GM12878 (cell line): Measurements from ENCODE around the gene ICAM4. TPM values are rescaled to one million over a fixed set of nuclear protein-coding genes. Genes with fewer than 3 reads are reported as not detected.
A peak's percentile ranks its signal among the peaks of the same experiment; 100 is the strongest.

Experiments used
- ATAC-seq: fragments of 200-7000 bp; cut with Tn5 transposase; 3 replicates; pipeline ENCODE4 v1.9.1; 2020; ENCODE audit warnings: mild to moderate bottlenecking, moderate library complexity
- BruUV-seq: library from RNA; stranded (reverse); fragments of 400-500 nt; replicated peaks from 2 replicates; lab custom pipeline; 2021; lab: Mats Ljungman, UMichigan
- CTCF ChIA-PET: fragments of 300-600 bp; sonication (Branson Sonifier 250); formaldehyde crosslinking; extraction: SDS; loops from one replicate; lab custom pipeline; 2021; ENCODE audit warnings: inconsistent platforms; lab: Yijun Ruan, JAX
- POLR2A ChIA-PET: fragments of 350-600 bp; formaldehyde crosslinking; extraction: SDS; loops from one replicate; lab custom pipeline; 2021; ENCODE audit warnings: inconsistent platforms; lab: Charles Lee
- RAD21 ChIA-PET: fragments of 300-600 bp; sonication (Branson Sonifier 250); formaldehyde crosslinking; loops from one replicate; lab custom pipeline; 2023; ENCODE audit warnings: antibody characterized with exemption; ENCODE audit not compliant: unreplicated experiment; lab: Charles Lee
- SMC1A ChIA-PET: fragments of 300-600 bp; sonication (Branson Sonifier 250); formaldehyde crosslinking; loops from one replicate; lab custom pipeline; 2023; ENCODE audit not compliant: unreplicated experiment, uncharacterized antibody; lab: Charles Lee
- DNase-seq: peaks from one replicate; pipeline ENCODE4 v3.0.0-alpha.2; 2011; ENCODE audit warnings: low read depth, low spot score
- FAIRE-seq: peaks from 3 replicates; lab custom pipeline; 2011; peaks lifted over from hg19 to GRCh38; lab: Jason Lieb, UNC
- H2AFZ ChIP-seq: 2 replicates; pipeline ENCODE4 v1.6.0; 2011; ENCODE audit warnings: low read depth, low read length, control low read depth; ENCODE audit not compliant: control insufficient read depth
- H3K27ac ChIP-seq: 2 replicates; pipeline ENCODE4 v1.5.1; 2011; ENCODE audit warnings: control low read depth; ENCODE audit not compliant: control insufficient read depth, insufficient read depth
- H3K27me3 ChIP-seq, 2 experiments: replicated peaks in 1 of 2; 2 replicates each; pipeline versions ENCODE4 v1.6.0 to v1.6.1; 2011; ENCODE audit warnings: low read length in 1 of 2; ENCODE audit not compliant: control insufficient read depth in 2 of 2, insufficient read depth in 2 of 2
- H3K36me3 ChIP-seq, 2 experiments: 2 replicates each; pipeline ENCODE4 v1.5.1; 2011; ENCODE audit warnings: low read length in 1 of 2; ENCODE audit not compliant: control insufficient read depth in 2 of 2, insufficient read depth in 2 of 2
- H3K4me1 ChIP-seq: 2 replicates; pipeline ENCODE4 v1.6.1; 2011; ENCODE audit warnings: mild to moderate bottlenecking, low read length, moderate library complexity, mixed read lengths; ENCODE audit not compliant: control insufficient read depth, insufficient read depth
- H3K4me2 ChIP-seq: 2 replicates; pipeline ENCODE4 v1.6.0; 2011; ENCODE audit warnings: control low read depth; ENCODE audit not compliant: control insufficient read depth, insufficient read depth
- H3K4me3 ChIP-seq: fragments of 200-600 bp; sonication (generic); 2 replicates; pipeline ENCODE4 v1.5.1; 2016
- H3K79me2 ChIP-seq: 2 replicates; pipeline ENCODE4 v1.6.0; 2011; ENCODE audit warnings: low read length; ENCODE audit not compliant: control insufficient read depth, insufficient read depth
- H3K9ac ChIP-seq: 2 replicates; pipeline ENCODE4 v1.8.0; 2011; ENCODE audit warnings: low read length, control low read depth, mixed read lengths; ENCODE audit not compliant: control insufficient read depth, insufficient read depth
- H3K9me3 ChIP-seq: replicated peaks from 3 replicates; pipeline ENCODE4 v1.5.1; 2011; ENCODE audit warnings: mild to moderate bottlenecking, low read length; ENCODE audit not compliant: control insufficient read depth, insufficient read depth
- H4K20me1 ChIP-seq: 2 replicates; pipeline ENCODE4 v1.6.0; 2011; ENCODE audit not compliant: control insufficient read depth, insufficient read depth
- BRCA1 ChIP-seq: IDR thresholded peaks from 2 replicates; pipeline ENCODE4 v1.6.1; 2011; ENCODE audit warnings: low read depth, low read length, improper control_type of control experiment
- CBFB ChIP-seq: IDR thresholded peaks from 2 replicates; pipeline ENCODE4 v1.6.1; 2016; ENCODE audit warnings: antibody characterized with exemption, low read depth
- EGR1 ChIP-seq, 2 experiments: IDR thresholded peaks; 1 replicate in 1 of 2; 2 replicates in 1 of 2; pipeline ENCODE4 v1.6.1; 2011 to 2012; ENCODE audit warnings: low read depth in 2 of 2, low read length in 2 of 2, borderline replicate concordance in 1 of 2, mild to moderate bottlenecking in 1 of 2, moderate library complexity in 1 of 2
- HDAC2 ChIP-seq: fragments of 200-600 bp; sonication (generic); IDR thresholded peaks from 2 replicates; pipeline ENCODE4 v1.6.1; 2017
- HDGF ChIP-seq: fragments of 450-650 bp; IDR thresholded peaks from 2 replicates; pipeline ENCODE4 v1.6.1; 2016; ENCODE audit warnings: antibody characterized with exemption
- JUNB ChIP-seq: IDR thresholded peaks from 2 replicates; pipeline ENCODE4 v1.6.1; 2016; ENCODE audit warnings: antibody characterized with exemption, mild to moderate bottlenecking
- JUND ChIP-seq: IDR thresholded peaks from 2 replicates; pipeline ENCODE4 v1.6.1; 2012; ENCODE audit warnings: low read depth, mild to moderate bottlenecking, low read length, improper control_type of control experiment, moderate library complexity
- LARP7 ChIP-seq: fragments of 450-650 bp; IDR thresholded peaks from 2 replicates; pipeline ENCODE4 v1.6.1; 2017; ENCODE audit warnings: mild to moderate bottlenecking
- MEF2A ChIP-seq: IDR thresholded peaks from 2 replicates; pipeline ENCODE4 v1.6.1; 2011; ENCODE audit warnings: low read depth, mild to moderate bottlenecking, low read length, moderate library complexity; ENCODE audit not compliant: insufficient read depth
- NFYB ChIP-seq: IDR thresholded peaks from 2 replicates; pipeline ENCODE4 v1.6.1; 2011; ENCODE audit warnings: low read depth, mild to moderate bottlenecking, low read length, improper control_type of control experiment, moderate library complexity; ENCODE audit not compliant: insufficient read depth
- NR2F1 ChIP-seq: fragments of 450-650 bp; conservative IDR thresholded peaks from 2 replicates; pipeline ENCODE4 v1.6.1; 2017; ENCODE audit warnings: mild to moderate bottlenecking
- PKNOX1 ChIP-seq: fragments of 450-650 bp; IDR thresholded peaks from 2 replicates; pipeline ENCODE4 v1.6.1; 2016; ENCODE audit warnings: mild to moderate bottlenecking
- POLR2AphosphoS5 ChIP-seq: IDR thresholded peaks from 2 replicates; pipeline ENCODE4 v1.6.1; 2011; ENCODE audit warnings: mild to moderate bottlenecking, low read length, inconsistent platforms
- RCOR1 ChIP-seq: conservative IDR thresholded peaks from 2 replicates; pipeline ENCODE4 v1.6.1; 2012; ENCODE audit warnings: low read depth, low read length, improper control_type of control experiment
- RELB ChIP-seq: fragments of 450-650 bp; IDR thresholded peaks from 2 replicates; pipeline ENCODE4 v1.6.1; 2017; ENCODE audit warnings: low read depth, mild to moderate bottlenecking, moderate library complexity
- SP1 ChIP-seq: IDR thresholded peaks from one replicate; pipeline ENCODE4 v1.6.1; 2011; ENCODE audit warnings: low read depth, low read length
- SUPT20H ChIP-seq: IDR thresholded peaks from 2 replicates; pipeline ENCODE4 v1.6.1; 2011; ENCODE audit warnings: low read depth, mild to moderate bottlenecking, low read length, moderate library complexity, borderline replicate concordance; ENCODE audit not compliant: control insufficient read depth
- TCF12 ChIP-seq: IDR thresholded peaks from 2 replicates; pipeline ENCODE4 v1.6.1; 2011; ENCODE audit warnings: low read depth, mild to moderate bottlenecking, low read length
- ZBED1 ChIP-seq: IDR thresholded peaks from 2 replicates; pipeline ENCODE4 v1.6.1; 2016; ENCODE audit warnings: borderline replicate concordance
- ZNF384 ChIP-seq: IDR thresholded peaks from 2 replicates; pipeline ENCODE4 v1.6.1; 2012; ENCODE audit warnings: low read depth, mild to moderate bottlenecking, low read length, improper control_type of control experiment, borderline replicate concordance
- WGBS: methylation state at CpG from one replicate; pipeline ENCODE4 v1.1.6; 2016; ENCODE audit warnings: low lambda C conversion rate; ENCODE audit not compliant: insufficient replicate concordance, insufficient coverage; ENCODE audit errors: missing lambda C conversion rate; 5-methylcytosine and 5-hydroxymethylcytosine counted together
- in situ Hi-C: fragments of 300-500 bp; cut with MboI; formaldehyde crosslinking; loops from 9 replicates; pipeline ENCODE4 v1.14.3; 2018; ENCODE audit warnings: mixed read lengths
- intact Hi-C: fragments of 100-400 bp; cut with micrococcal nuclease; formaldehyde crosslinking; loops from one replicate; pipeline ENCODE4 v1.14.2; 2022; ENCODE audit not compliant: unreplicated experiment
- polyA plus RNA-seq, 11 experiments: library from polyadenylated mRNA; depleted of rRNA in 4 of 11; unstranded in 6 of 11; stranded (reverse) in 5 of 11; fragments of >200 nt; fragmentation: Nextera tagmentation in 4 of 11; fragmentation: Illumina TruSeq in 1 of 11; extraction: Ambion mirVana in 4 of 11; extraction: Trizol in 1 of 11; gene quantifications; 1 replicate in 1 of 11; 2 replicates in 10 of 11; pipeline versions ENCODE4 v1.2.1 to v1.2.3, GENCODE V29; 2011 to 2016; ENCODE audit warnings: inconsistent platforms in 2 of 11, missing spikeins in 2 of 11, low read depth in 1 of 11
- total RNA-seq, 4 experiments: library from RNA; depleted of rRNA in 3 of 4; stranded (reverse); fragments of >200 nt in 3 of 4; fragmentation: Illumina TruSeq in 1 of 4; extraction: Trizol in 1 of 4; gene quantifications; 2 replicates each; pipeline versions ENCODE4 v1.2.1 to v1.2.3, GENCODE V29; 2013 to 2021
- TF ChIP-seq, protein P1 (sequence below): IDR thresholded peaks from 2 replicates; pipeline ENCODE4 v1.6.1; 2011; ENCODE audit warnings: mild to moderate bottlenecking, low read depth, low read length, moderate library complexity; ENCODE audit not compliant: insufficient replicate concordance

The ICAM4 gene
- total and polyA plus RNA-seq, 10 of the 15 experiments (the other 5 are each of a cell fraction or from before 2014, with no cell fraction given) = 0.31 to 5.1 (median 1.7) TPM

DNA sequence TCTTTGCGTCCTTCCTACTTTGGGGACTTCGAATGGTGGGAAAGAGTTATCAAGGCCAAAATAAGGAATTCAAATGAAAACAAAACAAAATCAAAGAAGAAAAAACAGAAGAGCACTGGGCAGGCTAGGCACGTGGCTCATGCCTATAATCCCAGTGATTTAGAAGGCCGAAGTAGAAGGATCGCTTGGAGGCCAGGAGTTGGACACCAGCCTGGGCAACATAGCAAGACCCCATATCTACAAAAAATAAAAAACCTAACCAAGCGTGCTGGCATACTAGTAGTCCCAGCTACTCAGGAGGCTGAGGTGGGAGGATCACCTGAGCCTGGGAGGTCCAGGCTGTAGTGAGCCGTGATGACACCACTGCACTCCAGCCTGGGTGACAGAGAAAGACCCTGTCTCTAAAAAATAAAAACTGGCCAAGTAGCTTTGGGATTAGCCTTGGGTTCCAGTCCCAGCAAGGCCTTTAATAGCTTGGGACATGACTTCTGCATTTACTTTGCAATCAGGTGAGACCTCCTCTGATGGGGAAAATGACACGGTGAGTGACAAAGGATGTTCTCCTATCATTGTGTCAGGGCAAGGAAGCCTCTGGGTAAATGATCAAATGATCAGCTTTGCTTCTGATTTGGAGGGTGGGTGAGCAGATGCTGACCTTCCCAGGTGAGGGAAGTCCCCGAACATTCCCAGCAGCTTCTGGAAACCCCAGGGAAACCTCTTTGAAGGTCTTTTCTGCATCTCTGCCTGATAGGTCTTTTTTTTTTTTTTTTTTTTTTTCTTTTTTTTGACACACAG lies 8.8 kb upstream of the ICAM4 start:
- H3K9ac ChIP-seq = no peak overlapping the region; the same call in 1 of the 2 replicates
- peaks cover 17 to 19% of the 10 kb centered on the region in 2 experiments; a peak in 3 of 4 replicates for H3K36me3 ChIP-seq
- H3K27me3 ChIP-seq = no peaks in the 10 kb centered on the region
- SMC1A ChIA-PET = interaction anchor here (0.5 to 3.1 kb wide), 6 partner anchors 9 to 322 kb away, joined by 3 to 17 read pairs (median 4); partner anchors contain the start of genes ICAM4 and ICAM5
- H2AFZ ChIP-seq = no peak overlapping the region
- intact Hi-C loops = no loop called here
- no peak overlapping the region for H3K27ac ChIP-seq
- ATAC-seq = peak; percentile 5; the same call in 1 of the 3 replicates
- H3K79me2 ChIP-seq = peaks cover 49% of the 10 kb centered on the region
- no peak for FAIRE-seq
- CTCF ChIA-PET = interaction anchor here (1.0 to 2.8 kb wide), 4 partner anchors 11 to 113 kb away, joined by 4 to 11 read pairs (median 6); partner anchors contain the start of gene ICAM5
- no peaks in the 10 kb centered on the region; the same call in 1 of the 2 replicates for H3K4me1 ChIP-seq
- peak overlapping the region; percentile 53 for H3K4me3 ChIP-seq
- no peaks in the 10 kb centered on the region for H3K9me3 ChIP-seq
- H3K4me2 ChIP-seq = peak overlapping the region; percentile 44
- POLR2A ChIA-PET = interaction anchor here (0.6 to 1.8 kb wide), 4 partner anchors 9 to 211 kb away, joined by 3 to 12 read pairs (median 4); partner anchors contain the start of genes ICAM4 and ICAM5
- in situ Hi-C loops = no loop called here
- WGBS = 78% methylated on average over 9 of the region's 9 CpGs
- RAD21 ChIA-PET = interaction anchor here (0.6 to 1.0 kb wide), 3 partner anchors 12 to 37 kb away, joined by 3 read pairs; partner anchors contain the start of gene ICAM5
- peaks cover 4% of the 10 kb centered on the region; the same call in 1 of the 2 replicates for H4K20me1 ChIP-seq
- DNase-seq = no peak
- BruUV-seq = TSS peak; percentile 40
- 0 out of 2 replicates have a peak, but pooled peaks have one; percentile 28 for TF ChIP-seq NFYB
- TF ChIP-seq, protein P1, sequence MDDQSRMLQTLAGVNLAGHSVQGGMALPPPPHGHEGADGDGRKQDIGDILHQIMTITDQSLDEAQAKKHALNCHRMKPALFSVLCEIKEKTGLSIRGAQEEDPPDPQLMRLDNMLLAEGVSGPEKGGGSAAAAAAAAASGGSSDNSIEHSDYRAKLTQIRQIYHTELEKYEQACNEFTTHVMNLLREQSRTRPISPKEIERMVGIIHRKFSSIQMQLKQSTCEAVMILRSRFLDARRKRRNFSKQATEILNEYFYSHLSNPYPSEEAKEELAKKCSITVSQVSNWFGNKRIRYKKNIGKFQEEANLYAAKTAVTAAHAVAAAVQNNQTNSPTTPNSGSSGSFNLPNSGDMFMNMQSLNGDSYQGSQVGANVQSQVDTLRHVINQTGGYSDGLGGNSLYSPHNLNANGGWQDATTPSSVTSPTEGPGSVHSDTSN = no peak
- TF ChIP-seq ZBED1 = no peak
- TF ChIP-seq PKNOX1 = peak; percentile 72
- TF ChIP-seq BRCA1 = no peak
- TF ChIP-seq NR2F1 = no peak
- TF ChIP-seq SUPT20H = no peak
- no peak for TF ChIP-seq JUNB
- TF ChIP-seq RELB = no peak
- no peak for TF ChIP-seq EGR1 (IDR thresholded peaks at IDR 0.05; ENCODE audit: borderline replicate concordance in 1 of 2, low read depth in 2 of 2, low read length in 2 of 2)
- no peak for TF ChIP-seq RCOR1
- no peak for TF ChIP-seq HDAC2
- no peak for TF ChIP-seq LARP7
- no peak for TF ChIP-seq JUND
- no peak for TF ChIP-seq ZNF384
- no peak for TF ChIP-seq SP1
- TF ChIP-seq CBFB = no peak
- no peak for TF ChIP-seq TCF12
- no peak for TF ChIP-seq MEF2A
- 0 out of 2 replicates have a peak, but pooled peaks have one; percentile 36 for TF ChIP-seq POLR2AphosphoS5
- TF ChIP-seq HDGF = no peak
